ENCODE data around the gene RSPH10B2.
"Not testable (repeated sequence)": the region's sequence is repeated elsewhere in the genome, so short reads cannot be mapped to it uniquely, and the experiment has no call there.

- not testable (repeated sequence) for TF ChIP-seq EZH2 (IDR thresholded peaks at IDR 0.05; ENCODE audit: insufficient read depth, low read length)
- TF ChIP-seq, protein P1, sequence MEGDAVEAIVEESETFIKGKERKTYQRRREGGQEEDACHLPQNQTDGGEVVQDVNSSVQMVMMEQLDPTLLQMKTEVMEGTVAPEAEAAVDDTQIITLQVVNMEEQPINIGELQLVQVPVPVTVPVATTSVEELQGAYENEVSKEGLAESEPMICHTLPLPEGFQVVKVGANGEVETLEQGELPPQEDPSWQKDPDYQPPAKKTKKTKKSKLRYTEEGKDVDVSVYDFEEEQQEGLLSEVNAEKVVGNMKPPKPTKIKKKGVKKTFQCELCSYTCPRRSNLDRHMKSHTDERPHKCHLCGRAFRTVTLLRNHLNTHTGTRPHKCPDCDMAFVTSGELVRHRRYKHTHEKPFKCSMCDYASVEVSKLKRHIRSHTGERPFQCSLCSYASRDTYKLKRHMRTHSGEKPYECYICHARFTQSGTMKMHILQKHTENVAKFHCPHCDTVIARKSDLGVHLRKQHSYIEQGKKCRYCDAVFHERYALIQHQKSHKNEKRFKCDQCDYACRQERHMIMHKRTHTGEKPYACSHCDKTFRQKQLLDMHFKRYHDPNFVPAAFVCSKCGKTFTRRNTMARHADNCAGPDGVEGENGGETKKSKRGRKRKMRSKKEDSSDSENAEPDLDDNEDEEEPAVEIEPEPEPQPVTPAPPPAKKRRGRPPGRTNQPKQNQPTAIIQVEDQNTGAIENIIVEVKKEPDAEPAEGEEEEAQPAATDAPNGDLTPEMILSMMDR (IDR thresholded peaks at IDR 0.05; ENCODE audit: insufficient read depth, low read depth, low read length): not testable (repeated sequence)
Measured at GRCh38 chr7:6815470-6815869, 61.6 kb downstream of the RSPH10B2 start.

Data from astrocyte (in vitro differentiated cells and primary cell).